Memory B cell (primary cell): ENCODE data around the gene PRKCE.

Experiments used
- ATAC-seq: fragments of 150-1000 bp; cut with Tn5 transposase; 2 replicates; pipeline ENCODE4 v1.10.0; 2021; ENCODE audit warnings: low read depth, mild to moderate bottlenecking, moderate library complexity
- DNase-seq, 2 donors: peaks; one replicate each; pipeline ENCODE4 v3.0.0; 2022; ENCODE audit warnings: low spot score in 2 of 2
- H3K27ac Mint-ChIP-seq: one replicate; pipeline ENCODE4 v1.8.0; 2022; ENCODE audit warnings: mild to moderate bottlenecking, moderate library complexity, mixed read lengths
- H3K27me3 Mint-ChIP-seq: one replicate; pipeline ENCODE4 v1.8.0; 2022; ENCODE audit warnings: mixed read lengths
- H3K36me3 Mint-ChIP-seq: one replicate; pipeline ENCODE4 v1.8.0; 2022; ENCODE audit warnings: mild to moderate bottlenecking, mixed read lengths
- H3K4me1 Mint-ChIP-seq: one replicate; pipeline ENCODE4 v1.8.0; 2022; ENCODE audit warnings: mixed read lengths
- H3K4me3 Mint-ChIP-seq: one replicate; pipeline ENCODE4 v1.8.0; 2022; ENCODE audit warnings: mild to moderate bottlenecking, moderate library complexity, mixed read lengths
- H3K9me3 Mint-ChIP-seq: one replicate; pipeline ENCODE4 v1.8.0; 2022; ENCODE audit warnings: mixed read lengths

Gene PRKCE

DNA sequence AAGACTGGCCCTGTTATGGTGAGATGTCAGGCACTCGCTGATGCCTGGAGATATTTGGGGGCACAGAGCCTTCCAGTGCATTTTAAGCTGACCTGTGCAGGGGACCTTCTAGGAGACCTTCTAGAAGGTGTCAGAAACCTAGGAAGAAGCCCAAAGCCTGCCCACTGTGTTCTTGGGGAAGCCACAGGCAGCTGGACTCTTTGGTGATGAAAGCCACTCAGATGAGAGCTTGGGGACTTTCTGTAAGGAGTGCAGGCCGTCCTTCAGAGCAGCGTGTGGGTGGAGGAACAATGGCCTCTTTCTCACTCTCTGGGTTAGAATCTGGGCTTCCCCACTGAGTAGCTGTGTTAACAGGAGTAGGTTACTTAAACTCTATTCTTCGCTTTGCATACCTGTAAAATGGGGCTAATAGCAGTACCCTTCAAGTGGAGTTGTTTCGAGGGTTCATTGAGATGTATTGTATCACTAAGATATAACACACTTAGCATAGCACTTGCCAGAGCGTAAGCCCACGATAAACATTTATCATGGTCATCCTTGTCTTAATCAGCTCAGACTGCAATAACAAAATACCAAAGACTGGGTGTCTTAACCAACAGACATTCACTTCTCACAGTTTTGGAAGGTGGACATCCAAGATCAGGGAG is 323.4 kb downstream of the PRKCE start:
- Mint-ChIP-seq H3K4me3 (no peak overlapping the region), H3K27me3 (no peaks in the 10 kb centered on the region), H3K36me3 (peaks cover 7% of the 10 kb centered on the region), H3K9me3 (no peaks in the 10 kb centered on the region), H3K4me1 (peaks cover 20% of the 10 kb centered on the region), H3K27ac (peak overlapping the region; percentile 9)
- ATAC-seq (no peak), DNase-seq (no peak)

DNA sequence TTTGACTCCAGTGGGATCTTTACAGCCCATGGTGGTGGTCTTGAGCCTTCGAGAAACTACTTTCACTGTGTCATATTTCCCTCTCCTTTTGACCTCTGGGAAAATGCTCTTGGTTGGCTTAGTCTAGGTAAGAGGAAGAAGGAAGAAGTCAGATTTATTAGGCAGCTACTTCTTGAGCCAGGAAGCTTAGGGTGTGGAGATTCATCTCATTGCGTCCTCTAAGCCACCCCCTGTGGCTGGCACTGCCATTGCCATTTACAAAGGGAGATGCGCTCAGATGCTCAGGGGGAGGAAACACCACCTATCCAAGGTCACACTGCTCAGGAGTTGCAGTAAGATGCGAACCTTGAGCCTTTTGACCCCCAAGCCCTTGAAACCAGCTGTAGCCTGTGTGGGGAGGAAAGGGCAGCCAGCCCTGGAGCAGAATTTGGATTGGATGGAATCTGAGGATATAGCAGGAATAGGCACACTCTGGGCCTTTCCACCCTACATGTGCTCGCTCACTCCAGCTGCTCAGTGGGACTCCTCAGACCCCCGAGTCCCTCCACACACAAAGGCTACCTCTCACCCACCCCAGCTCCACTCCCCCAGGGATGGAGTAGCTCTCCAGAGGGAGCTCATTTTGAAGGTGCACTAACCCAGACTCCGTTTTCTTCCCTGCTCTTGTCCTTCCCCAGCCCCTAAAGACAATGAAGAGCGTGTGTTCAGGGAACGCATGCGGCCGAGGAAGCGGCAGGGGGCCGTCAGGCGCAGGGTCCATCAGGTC is 324.5 kb downstream of the PRKCE start:
- H3K27ac Mint-ChIP-seq, result no peak overlapping the region
- H3K4me3 Mint-ChIP-seq, result no peak overlapping the region
- DNase-seq (no peak), ATAC-seq (no peak)
- no peaks in the 10 kb centered on the region for H3K9me3 Mint-ChIP-seq
- H3K36me3 Mint-ChIP-seq, result peaks cover 10% of the 10 kb centered on the region
- H3K4me1 Mint-ChIP-seq, result peaks cover 20% of the 10 kb centered on the region
- no peaks in the 10 kb centered on the region for H3K27me3 Mint-ChIP-seq

DNA sequence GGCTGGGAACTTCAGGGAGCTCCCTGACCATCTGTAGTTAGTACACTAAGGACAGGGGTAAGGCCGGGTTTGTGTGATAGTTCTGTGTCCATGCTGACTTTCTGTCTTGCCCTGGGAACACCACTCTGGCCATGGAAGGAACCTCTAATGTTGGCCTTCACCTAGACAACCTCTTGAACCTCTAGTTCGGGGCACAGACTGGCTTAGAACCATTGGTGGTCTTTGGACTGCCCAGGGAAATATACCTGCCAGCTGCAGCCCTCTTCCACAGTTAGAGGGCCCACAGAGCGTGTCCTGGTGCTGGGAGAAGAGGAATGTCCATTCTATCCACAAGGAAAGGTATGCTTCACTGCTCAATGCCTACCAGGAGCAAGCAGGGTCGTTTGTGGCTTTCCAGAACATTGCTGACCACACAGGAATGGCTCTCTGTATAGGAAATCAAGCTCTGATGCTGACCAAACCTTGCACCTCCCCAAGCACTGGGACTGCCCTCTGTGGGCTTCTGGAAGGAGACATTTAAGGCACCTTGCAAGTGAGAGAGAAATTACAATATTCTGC is 326.9 kb downstream of the PRKCE start:
- H3K36me3 Mint-ChIP-seq, result peaks cover 23% of the 10 kb centered on the region
- ATAC-seq (no peak), DNase-seq (no peak)
- H3K27ac Mint-ChIP-seq, result no peak overlapping the region
- no peaks in the 10 kb centered on the region for H3K27me3 Mint-ChIP-seq
- H3K4me3 Mint-ChIP-seq, result no peak overlapping the region
- H3K4me1 Mint-ChIP-seq, result peaks cover 20% of the 10 kb centered on the region
- no peaks in the 10 kb centered on the region for H3K9me3 Mint-ChIP-seq

DNA sequence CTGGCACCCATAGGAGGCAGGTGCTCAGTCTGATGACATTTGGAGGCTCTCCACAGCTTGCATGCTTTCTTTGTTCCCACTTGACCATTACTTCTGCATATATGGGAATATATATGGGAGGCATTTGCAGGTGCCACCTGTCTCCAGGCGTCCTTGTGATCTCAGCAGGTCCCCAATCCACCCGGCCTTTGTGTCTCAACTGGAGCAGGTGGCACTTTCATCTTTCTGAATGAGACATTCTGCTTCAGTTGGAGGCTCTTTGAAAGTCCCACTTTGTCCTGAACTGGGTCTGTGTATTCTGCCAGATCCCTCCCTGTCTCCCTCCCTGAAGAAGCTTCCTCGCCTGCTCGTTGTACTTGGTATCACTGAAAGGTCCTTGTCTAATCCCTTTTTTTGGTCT is 327.6 kb downstream of the PRKCE start:
- Mint-ChIP-seq H3K9me3 (no peaks in the 10 kb centered on the region), H3K27ac (no peak overlapping the region), H3K27me3 (no peaks in the 10 kb centered on the region), H3K4me1 (peaks cover 14% of the 10 kb centered on the region), H3K36me3 (peaks cover 25% of the 10 kb centered on the region), H3K4me3 (no peak overlapping the region)
- DNase-seq (no peak), ATAC-seq (no peak)

DNA sequence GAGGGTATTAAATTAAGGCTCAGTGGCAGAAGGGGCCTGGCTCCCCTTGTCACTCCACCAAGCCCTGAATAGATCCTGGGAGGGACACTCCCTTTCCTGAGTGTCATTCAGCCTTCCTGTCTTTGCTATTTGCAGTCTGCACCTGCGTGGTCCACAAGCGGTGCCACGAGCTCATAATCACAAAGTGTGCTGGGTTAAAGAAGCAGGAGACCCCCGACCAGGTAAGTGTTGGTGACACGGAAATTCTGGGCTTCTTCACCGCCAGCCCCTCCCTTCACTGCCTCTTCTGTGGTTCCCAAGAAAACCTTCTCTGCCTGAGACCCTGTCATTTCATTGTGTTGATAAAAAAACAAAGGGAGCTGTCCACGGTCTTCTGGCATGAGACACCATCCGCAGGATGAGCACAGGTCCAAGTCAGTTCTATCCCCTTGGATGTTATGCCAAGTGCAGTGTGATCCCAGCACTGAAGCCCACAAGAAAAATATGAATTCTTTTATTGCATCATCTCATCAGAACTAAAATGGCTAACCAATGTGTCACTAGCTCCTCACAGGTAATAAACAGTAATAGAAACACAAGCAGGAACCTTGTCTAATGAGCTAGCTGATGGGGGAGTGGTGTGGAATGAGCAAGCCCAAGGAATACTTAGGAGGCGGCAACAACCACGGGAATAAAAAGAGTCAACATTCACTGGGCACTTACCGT is 328.8 kb downstream of the PRKCE start:
- no peaks in the 10 kb centered on the region for H3K27me3 Mint-ChIP-seq
- no peak overlapping the region for H3K4me3 Mint-ChIP-seq
- H3K36me3 Mint-ChIP-seq, result peaks cover 29% of the 10 kb centered on the region
- H3K4me1 Mint-ChIP-seq, result peaks cover 16% of the 10 kb centered on the region
- no peaks in the 10 kb centered on the region for H3K9me3 Mint-ChIP-seq
- no peak overlapping the region for H3K27ac Mint-ChIP-seq
- ATAC-seq (no peak), DNase-seq (no peak)

DNA sequence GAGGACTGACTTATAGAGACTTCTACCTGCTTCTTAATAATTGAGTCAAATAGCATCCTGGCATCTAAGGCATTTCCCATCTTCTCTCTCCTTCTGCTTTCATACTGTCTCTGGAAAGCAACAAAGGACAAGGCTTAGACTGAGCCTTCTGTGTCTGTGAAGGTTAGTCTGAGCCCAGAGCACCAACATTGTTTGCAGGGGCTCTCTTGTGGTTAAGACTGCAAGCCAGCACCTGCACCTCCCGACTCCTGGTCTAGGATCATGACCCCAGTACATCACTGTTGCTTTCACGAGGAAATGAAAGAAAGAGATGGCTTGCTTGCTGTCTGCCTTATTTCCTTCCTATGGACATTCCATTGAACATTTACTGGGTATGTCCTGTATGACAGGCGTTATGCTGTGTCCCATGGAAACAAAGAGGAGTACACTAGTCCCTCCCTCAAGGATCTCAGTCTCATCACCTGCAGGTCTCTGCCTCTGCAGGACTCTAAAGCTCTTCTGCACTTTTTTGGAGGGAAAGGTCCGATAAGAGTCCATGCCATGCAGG is 330.0 kb downstream of the PRKCE start:
- Mint-ChIP-seq H3K4me1 (peaks cover 22% of the 10 kb centered on the region), H3K36me3 (peaks cover 39% of the 10 kb centered on the region), H3K27me3 (no peaks in the 10 kb centered on the region), H3K9me3 (no peaks in the 10 kb centered on the region), H3K27ac (no peak overlapping the region), H3K4me3 (no peak overlapping the region)
- ATAC-seq, result no peak
- no peak for DNase-seq

DNA sequence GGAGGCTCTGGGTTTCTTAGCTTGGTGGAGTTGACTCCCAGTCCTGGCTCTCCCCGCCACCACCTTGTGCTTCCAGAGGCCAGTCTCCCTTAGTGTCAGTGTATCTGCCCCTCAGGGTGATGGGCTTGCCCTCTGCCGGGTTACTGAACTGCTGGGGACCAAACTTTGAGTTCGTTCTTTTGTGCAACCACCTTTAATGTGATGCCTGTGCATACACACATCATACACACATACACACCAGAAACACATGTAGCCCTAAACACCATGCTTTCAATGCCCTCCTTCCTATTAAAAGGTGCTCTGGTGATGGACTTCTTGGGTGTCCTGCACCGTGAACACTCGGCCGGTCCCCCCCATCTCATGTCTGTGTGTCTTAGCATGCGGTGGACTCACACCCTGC is 330.6 kb downstream of the PRKCE start:
- Mint-ChIP-seq H3K27ac (no peak overlapping the region), H3K36me3 (peaks cover 37% of the 10 kb centered on the region), H3K9me3 (no peaks in the 10 kb centered on the region), H3K4me3 (no peak overlapping the region), H3K4me1 (peaks cover 23% of the 10 kb centered on the region), H3K27me3 (no peaks in the 10 kb centered on the region)
- DNase-seq (no peak), ATAC-seq (no peak)

DNA sequence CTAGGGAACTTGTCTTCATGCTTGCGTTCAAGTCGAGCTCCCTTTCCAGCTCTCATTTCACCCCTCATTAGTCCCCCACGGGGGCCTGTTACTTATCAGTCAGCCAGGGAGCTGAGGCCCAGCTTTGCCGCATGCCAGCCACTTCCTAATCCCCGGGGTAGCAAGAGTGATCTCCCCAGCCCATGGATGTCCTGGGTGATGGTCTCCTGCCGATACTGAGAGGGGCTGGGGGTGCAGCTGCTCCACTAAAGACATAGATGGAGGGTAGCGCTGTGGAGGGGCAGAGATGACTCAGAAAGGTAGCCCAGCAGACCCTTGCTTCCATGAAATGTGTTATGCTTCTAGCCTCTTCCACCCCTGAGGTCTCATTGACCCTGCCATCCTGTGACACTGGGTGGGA is 331.7 kb downstream of the PRKCE start:
- H3K36me3 Mint-ChIP-seq, result peaks cover 37% of the 10 kb centered on the region

DNA sequence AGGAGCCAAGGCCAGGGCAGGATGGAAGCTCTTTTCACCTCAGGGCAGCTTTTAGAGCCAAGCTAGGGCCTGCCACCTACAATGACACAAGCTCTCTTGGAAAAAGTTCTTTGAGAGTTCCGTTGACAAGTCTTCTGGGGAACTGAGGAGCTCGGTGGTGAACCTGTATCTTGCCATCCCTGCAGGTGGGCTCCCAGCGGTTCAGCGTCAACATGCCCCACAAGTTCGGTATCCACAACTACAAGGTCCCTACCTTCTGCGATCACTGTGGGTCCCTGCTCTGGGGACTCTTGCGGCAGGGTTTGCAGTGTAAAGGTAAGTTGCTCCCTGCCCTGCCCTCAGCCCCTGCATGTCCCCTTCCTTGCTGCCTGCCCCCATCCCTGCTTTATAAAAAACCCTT is 332.9 kb downstream of the PRKCE start:
- no peak overlapping the region for H3K4me3 Mint-ChIP-seq
- peaks cover 41% of the 10 kb centered on the region for H3K36me3 Mint-ChIP-seq
- DNase-seq (no peak), ATAC-seq (no peak)
- H3K27ac Mint-ChIP-seq, result no peak overlapping the region
- peaks cover 23% of the 10 kb centered on the region for H3K4me1 Mint-ChIP-seq
- no peaks in the 10 kb centered on the region for H3K27me3 Mint-ChIP-seq
- H3K9me3 Mint-ChIP-seq, result no peaks in the 10 kb centered on the region

More for the DNA sequence above, 331.7 kb downstream of the PRKCE start:
- Mint-ChIP-seq H3K4me3 (no peak overlapping the region), H3K9me3 (no peaks in the 10 kb centered on the region), H3K4me1 (peaks cover 23% of the 10 kb centered on the region), H3K27me3 (no peaks in the 10 kb centered on the region), H3K27ac (no peak overlapping the region)
- DNase-seq (no peak), ATAC-seq (no peak)

DNA sequence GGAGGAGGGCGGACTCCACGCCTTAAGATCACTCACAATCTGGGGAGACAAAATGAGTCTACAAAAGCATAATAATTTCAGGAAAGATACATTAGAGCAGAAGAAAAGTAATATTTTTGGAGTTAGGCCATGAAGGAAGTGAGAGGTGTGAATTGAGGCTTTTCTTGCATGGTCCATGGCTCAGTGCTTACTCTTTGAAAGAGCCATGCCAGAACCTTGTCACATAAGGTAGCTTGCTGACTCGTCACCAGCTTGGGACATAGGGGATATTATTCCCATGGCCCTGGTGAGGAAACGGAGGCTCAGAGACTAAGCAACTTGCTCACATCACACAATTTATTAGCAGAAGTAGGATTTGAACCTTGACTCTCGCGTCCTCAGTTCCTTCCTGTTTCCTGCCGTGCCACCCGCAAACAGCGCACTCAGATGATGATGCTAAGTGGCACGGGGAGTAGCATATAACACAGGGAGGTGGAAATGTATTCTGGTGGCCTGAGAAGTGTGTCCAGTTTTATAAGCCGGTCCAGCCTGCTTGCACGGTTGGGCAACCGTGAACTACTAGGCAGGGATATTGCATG is 333.5 kb downstream of the PRKCE start:
- Mint-ChIP-seq H3K36me3 (peaks cover 41% of the 10 kb centered on the region), H3K4me1 (peaks cover 23% of the 10 kb centered on the region), H3K4me3 (no peak overlapping the region), H3K27me3 (no peaks in the 10 kb centered on the region), H3K27ac (no peak overlapping the region), H3K9me3 (no peaks in the 10 kb centered on the region)
- ATAC-seq (peak; percentile 44), DNase-seq (no peak)

DNA sequence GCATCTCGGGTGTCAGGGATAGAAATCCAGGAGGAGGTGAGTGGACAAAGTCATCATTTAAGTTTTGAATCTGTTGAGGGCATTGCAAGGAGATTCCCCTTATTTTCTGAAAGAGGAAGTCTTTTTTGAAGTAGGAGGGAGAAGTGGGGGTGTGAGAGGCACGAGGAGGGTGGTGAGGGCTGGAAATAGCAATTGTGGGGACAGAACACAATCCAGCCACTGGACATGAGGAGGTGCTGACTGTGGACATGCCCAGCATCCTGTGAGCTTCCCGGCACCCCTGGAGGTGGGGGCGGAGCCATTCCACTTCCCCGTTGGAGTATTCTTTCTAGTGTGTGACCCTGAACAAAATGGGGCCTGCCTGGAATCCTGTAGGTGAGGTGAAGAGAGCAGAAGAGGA is 335.0 kb downstream of the PRKCE start:
- Mint-ChIP-seq H3K4me3 (no peak overlapping the region), H3K4me1 (peaks cover 21% of the 10 kb centered on the region), H3K27ac (no peak overlapping the region), H3K27me3 (no peaks in the 10 kb centered on the region), H3K36me3 (peaks cover 44% of the 10 kb centered on the region), H3K9me3 (no peaks in the 10 kb centered on the region)
- DNase-seq (no peak), ATAC-seq (no peak)

DNA sequence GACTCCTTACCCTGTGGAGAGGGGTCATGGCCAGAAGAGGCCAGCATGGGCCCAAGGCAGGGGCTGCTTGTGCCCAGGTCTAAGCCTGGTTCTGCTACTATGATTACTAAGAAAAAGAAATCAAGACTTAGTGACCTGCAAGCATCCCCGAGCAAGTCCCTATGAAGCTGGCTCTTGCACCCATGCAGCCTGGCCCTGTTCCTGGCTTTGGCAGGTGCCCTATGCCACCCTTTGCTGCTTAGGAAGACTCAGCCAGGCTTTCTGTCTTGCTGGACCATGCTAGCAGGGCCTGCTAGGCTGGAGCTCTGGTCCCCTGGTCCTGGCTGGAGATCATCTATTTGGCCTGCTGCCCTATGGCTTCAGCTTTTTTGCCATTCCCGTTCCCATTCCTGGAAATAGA is 336.4 kb downstream of the PRKCE start:
- DNase-seq, result no peak
- Mint-ChIP-seq H3K4me1 (peaks cover 17% of the 10 kb centered on the region), H3K27ac (no peak overlapping the region), H3K27me3 (no peaks in the 10 kb centered on the region), H3K36me3 (peaks cover 39% of the 10 kb centered on the region), H3K4me3 (no peak overlapping the region), H3K9me3 (no peaks in the 10 kb centered on the region)
- ATAC-seq, result no peak

DNA sequence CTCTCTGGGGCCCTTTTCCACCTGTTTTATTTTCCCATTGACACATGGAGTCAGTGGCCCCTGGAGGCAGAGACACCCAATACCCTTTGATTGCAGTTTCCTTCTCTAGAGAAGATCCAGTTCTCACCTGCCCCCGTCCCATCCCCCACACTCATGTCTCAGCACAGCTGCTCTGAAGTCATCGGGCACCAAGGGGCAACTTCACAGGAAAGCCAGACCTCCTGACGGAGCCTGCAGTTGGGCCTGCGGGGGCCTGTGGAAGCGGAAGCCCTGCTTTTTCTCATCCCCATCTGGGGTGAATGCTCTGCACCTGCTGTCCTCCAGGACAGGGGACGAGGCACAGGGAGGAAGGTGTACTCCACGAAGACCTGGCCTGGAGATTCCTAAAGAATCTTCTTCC is 337.4 kb downstream of the PRKCE start:
- H3K27ac Mint-ChIP-seq, result no peak overlapping the region

DNA sequence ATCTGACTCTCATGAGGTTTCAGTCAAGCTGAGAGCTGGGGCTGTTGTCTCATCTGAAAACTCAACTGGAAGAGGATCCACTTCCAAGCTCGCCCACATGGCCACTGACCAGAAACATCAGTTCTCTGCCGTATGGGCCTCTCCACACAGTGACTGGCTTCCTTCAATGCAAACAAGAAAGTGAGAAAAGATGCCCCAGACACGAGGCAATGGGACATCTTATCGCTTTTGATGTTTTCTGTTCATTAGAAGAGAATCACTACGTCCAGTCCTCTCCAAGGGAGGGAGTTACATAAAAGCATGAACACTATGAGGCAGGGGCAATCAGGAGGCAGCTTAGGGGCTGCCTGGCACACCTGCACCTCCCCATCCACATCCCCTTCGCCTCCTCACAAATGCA is 338.7 kb downstream of the PRKCE start:
- H3K27ac Mint-ChIP-seq, result no peak overlapping the region
- no peaks in the 10 kb centered on the region for H3K27me3 Mint-ChIP-seq
- H3K36me3 Mint-ChIP-seq, result peaks cover 32% of the 10 kb centered on the region
- no peak for DNase-seq
- H3K4me3 Mint-ChIP-seq, result no peak overlapping the region
- H3K4me1 Mint-ChIP-seq, result peaks cover 10% of the 10 kb centered on the region
- no peak for ATAC-seq
- no peaks in the 10 kb centered on the region for H3K9me3 Mint-ChIP-seq

More for the DNA sequence above, 337.4 kb downstream of the PRKCE start:
- H3K4me1 Mint-ChIP-seq, result peaks cover 17% of the 10 kb centered on the region
- DNase-seq, result no peak
- H3K4me3 Mint-ChIP-seq, result no peak overlapping the region
- ATAC-seq, result no peak
- H3K9me3 Mint-ChIP-seq, result no peaks in the 10 kb centered on the region
- H3K27me3 Mint-ChIP-seq, result no peaks in the 10 kb centered on the region
- H3K36me3 Mint-ChIP-seq, result peaks cover 36% of the 10 kb centered on the region
